Adipose tissue (tissue), 3 donors: ENCODE data around the gene IL22RA2. TPM values are rescaled to one million over a fixed set of nuclear protein-coding genes. Genes with fewer than 3 reads are reported as not detected.
"Not testable (repeated sequence)": the region's sequence is repeated elsewhere in the genome, so short reads cannot be mapped to it uniquely, and the experiment has no call there.

Experiments
- H3K27ac ChIP-seq: one replicate; pipeline ENCODE4 v1.5.1; 2013; ENCODE audit warnings: low read depth, low read length
- WGBS, 3 donors: extraction: QIAGEN DNeasy Blood & Tissue Kit; methylation state at CpG; one replicate each; pipeline ENCODE4 v1.1.7; 2013; 5-methylcytosine and 5-hydroxymethylcytosine counted together
- polyA plus RNA-seq, 3 donors: library from polyadenylated mRNA; stranded (reverse); fragments of 200-250 nt; gene quantifications; one replicate each; pipeline ENCODE4 v1.2.3, GENCODE V29; 2013
- donor health status: healthy with polysubstance abuse.
- donor health status: Bipolar disorder and iron deficiency.
- donor health status: healthy.

Gene IL22RA2
- polyA plus RNA-seq = not detected

GRCh38 chr6:137173501-137173900 is at the start of gene IL22RA2:
IL22RA2 (minus strand) TSS chr6:137173644; CDS start chr6:137161749, 11,895 bp downstream.
- no peak within 1 kb of the TSS for H3K27ac ChIP-seq
- 91 to 95% (median 94%) methylated on average over 4 of the region's 4 CpGs for WGBS, 3 donors

- 31 to 81% (median 40%) methylated on average over 3 of the region's 3 CpGs for WGBS, 3 donors
These were observed 48.9 kb upstream of the IL22RA2 start for GRCh38 chr6:137222381-137222780.

GRCh38 chr6:137219664-137220252 is 46.3 kb upstream of the IL22RA2 start:
- WGBS, 3 donors = 36 to 62% (median 61%) methylated on average over 6 of the region's 6 CpGs
- H3K27ac ChIP-seq = peak overlapping the region; percentile 96

More at GRCh38 chr6:137222381-137222780, 48.9 kb upstream of the IL22RA2 start:
- H3K27ac ChIP-seq = peak overlapping the region; percentile 24

GRCh38 chr6:137218917-137219663 is 45.6 kb upstream of the IL22RA2 start, which contains the start of gene IFNGR1:
IFNGR1 (minus strand) TSS chr6:137219385; CDS start chr6:137219327, 58 bp downstream.
- H3K27ac ChIP-seq = peak within 1 kb of the TSS; percentile 99
- WGBS, 3 donors = 0 to 1% (median 1%) methylated on average over 51 to 64 of the region's 64 CpGs

- peak overlapping the region; percentile 99 for H3K27ac ChIP-seq
- 0 to 1% (median 1%) methylated on average over 13 of the region's 13 CpGs for WGBS, 3 donors
These were observed 45.1 kb upstream of the IL22RA2 start for GRCh38 chr6:137218473-137218916.

GRCh38 chr6:137217801-137218472 is 44.5 kb upstream of the IL22RA2 start:
- peak overlapping the region; percentile 99 for H3K27ac ChIP-seq
- 10 to 20% (median 14%) methylated on average over 12 of the region's 12 CpGs for WGBS, 3 donors

GRCh38 chr6:137216875-137217553 is 43.6 kb upstream of the IL22RA2 start:
- WGBS, 3 donors = 41 to 54% (median 46%) methylated on average over 12 of the region's 12 CpGs
- H3K27ac ChIP-seq = peak overlapping the region; percentile 17

- H3K27ac ChIP-seq = no peak overlapping the region
These were observed 42.7 kb upstream of the IL22RA2 start for GRCh38 chr6:137216106-137216505.

- WGBS, 3 donors = 89 to 91% (median 89%) methylated on average over 3 of the region's 3 CpGs
- H3K27ac ChIP-seq = not testable (repeated sequence)
These were observed 42.2 kb upstream of the IL22RA2 start for GRCh38 chr6:137215630-137216029.

- no peak overlapping the region for H3K27ac ChIP-seq
- WGBS, 3 donors = 81 to 93% (median 82%) methylated on average over 3 of the region's 3 CpGs
These were observed 41.5 kb upstream of the IL22RA2 start for GRCh38 chr6:137214931-137215330.

- H3K27ac ChIP-seq = no peak overlapping the region
- 46 to 72% (median 55%) methylated on average over 2 of the region's 2 CpGs for WGBS, 3 donors
These were observed 40.4 kb upstream of the IL22RA2 start for GRCh38 chr6:137213813-137214212.

- 21 to 31% (median 26%) methylated on average over 4 of the region's 4 CpGs for WGBS, 3 donors
- peak overlapping the region; percentile 15 for H3K27ac ChIP-seq
These were observed 39.9 kb upstream of the IL22RA2 start for GRCh38 chr6:137213331-137213740.

GRCh38 chr6:137211910-137212309 is 38.5 kb upstream of the IL22RA2 start:
- WGBS, 3 donors = 94 to 100% (median 97%) methylated on average over 3 of the region's 3 CpGs
- H3K27ac ChIP-seq = no peak overlapping the region

GRCh38 chr6:137210903-137211302 is 37.5 kb upstream of the IL22RA2 start:
- no peak overlapping the region for H3K27ac ChIP-seq

- WGBS, 3 donors = 97 to 98% (median 97%) methylated on average over 7 of the region's 7 CpGs
- no peak overlapping the region for H3K27ac ChIP-seq
These were observed 34.8 kb upstream of the IL22RA2 start for GRCh38 chr6:137208279-137208678.

GRCh38 chr6:137207457-137207856 is 34.0 kb upstream of the IL22RA2 start:
- not testable (repeated sequence) for H3K27ac ChIP-seq
- WGBS, 3 donors = 85 to 99% (median 89%) methylated on average over 3 of the region's 3 CpGs

- 8 to 14% (median 13%) methylated on average over 1 of the region's 1 CpG for whole genome bisulfite sequencing, 3 donors
- no peak overlapping the region for H3K27ac ChIP-seq
These were observed 33.1 kb upstream of the IL22RA2 start for GRCh38 chr6:137206577-137206976.

GRCh38 chr6:137203256-137203655 is 29.8 kb upstream of the IL22RA2 start:
- no peak overlapping the region for H3K27ac ChIP-seq
- 96 to 99% (median 97%) methylated on average over 2 of the region's 2 CpGs for WGBS, 3 donors

GRCh38 chr6:137202078-137202477 is 28.6 kb upstream of the IL22RA2 start:
- H3K27ac ChIP-seq = no peak overlapping the region
- 82 to 92% (median 90%) methylated on average over 6 of the region's 6 CpGs for WGBS, 3 donors
